ENCODE results near the gene UPK2. TPM values are rescaled to one million over a fixed set of nuclear protein-coding genes. Genes with fewer than 3 reads are reported as not detected.

The UPK2 gene
- total and polyA plus RNA-seq, 10 of the 15 experiments (the other 5 are each of a cell fraction or from before 2014, with no cell fraction given), result 0.07 to 1.0 (median 0.31) TPM; not detected in 7

DNA sequence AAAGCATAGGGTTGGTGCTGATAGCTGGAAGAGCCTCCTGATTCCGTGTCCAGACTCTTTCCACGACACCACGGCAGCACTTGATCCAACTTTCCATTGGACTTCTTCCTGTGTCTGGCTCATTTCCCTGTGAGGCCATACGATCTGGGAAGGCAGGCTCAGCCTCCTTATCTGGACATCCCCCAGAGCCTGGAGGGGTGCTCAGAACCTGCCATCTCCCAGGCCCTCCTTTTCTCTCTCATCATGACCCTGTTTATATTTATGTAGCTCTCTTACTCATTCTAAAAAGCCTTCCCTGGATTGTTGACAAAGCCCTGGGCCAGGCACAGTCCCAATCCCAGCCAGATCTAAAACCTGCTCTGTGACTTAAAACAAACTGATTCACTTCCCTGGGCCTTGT is 22.6 kb upstream of the UPK2 start (continued):
- TF ChIP-seq, protein P1, sequence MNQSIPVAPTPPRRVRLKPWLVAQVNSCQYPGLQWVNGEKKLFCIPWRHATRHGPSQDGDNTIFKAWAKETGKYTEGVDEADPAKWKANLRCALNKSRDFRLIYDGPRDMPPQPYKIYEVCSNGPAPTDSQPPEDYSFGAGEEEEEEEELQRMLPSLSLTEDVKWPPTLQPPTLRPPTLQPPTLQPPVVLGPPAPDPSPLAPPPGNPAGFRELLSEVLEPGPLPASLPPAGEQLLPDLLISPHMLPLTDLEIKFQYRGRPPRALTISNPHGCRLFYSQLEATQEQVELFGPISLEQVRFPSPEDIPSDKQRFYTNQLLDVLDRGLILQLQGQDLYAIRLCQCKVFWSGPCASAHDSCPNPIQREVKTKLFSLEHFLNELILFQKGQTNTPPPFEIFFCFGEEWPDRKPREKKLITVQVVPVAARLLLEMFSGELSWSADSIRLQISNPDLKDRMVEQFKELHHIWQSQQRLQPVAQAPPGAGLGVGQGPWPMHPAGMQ (IDR thresholded peaks at IDR 0.05; ENCODE audit: borderline replicate concordance), result no peak

DNA sequence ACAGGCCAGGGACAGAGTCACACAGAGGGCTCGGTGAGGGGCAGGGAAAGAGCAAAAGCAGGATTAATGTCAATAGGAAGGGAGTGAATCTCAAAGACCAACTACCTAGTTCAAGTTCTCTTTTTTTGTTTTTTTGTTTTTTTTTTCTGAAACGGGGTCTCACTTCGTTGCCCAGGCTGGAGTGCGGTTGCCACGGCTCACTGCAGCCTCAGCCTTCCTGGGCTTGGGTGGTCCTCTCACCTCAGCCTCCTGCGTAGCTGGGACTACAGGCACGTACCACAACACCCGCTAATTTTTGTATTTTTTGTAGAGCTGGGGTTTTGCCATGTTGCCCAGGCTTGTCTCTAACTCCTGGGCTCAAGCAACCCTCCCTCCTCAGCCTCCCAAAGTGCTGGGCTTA is 20.7 kb upstream of the UPK2 start:
- no TSS peak for BruUV-seq (replicated peaks)
- in situ Hi-C loops (cut with MboI) (no loop called here), intact Hi-C loops (cut with micrococcal nuclease; ENCODE audit: unreplicated experiment) (no loop called here)
- H3K4me3 ChIP-seq, result no peak overlapping the region
- H2AFZ ChIP-seq (ENCODE audit: control insufficient read depth, low read depth, low read length), result no peak overlapping the region
- H3K36me3 ChIP-seq (ENCODE audit: control insufficient read depth in 2 of 2, insufficient read depth in 2 of 2, low read length in 1 of 2), result no peaks in the 10 kb centered on the region
- DNase-seq (ENCODE audit: low read depth, low spot score), result no peak
- no peaks in the 10 kb centered on the region for H4K20me1 ChIP-seq (ENCODE audit: control insufficient read depth, insufficient read depth)
- H3K4me2 ChIP-seq (ENCODE audit: control insufficient read depth, insufficient read depth), result no peak overlapping the region
- H3K9ac ChIP-seq (ENCODE audit: control insufficient read depth, insufficient read depth, low read length), result no peak overlapping the region
- TF ChIP-seq, protein P2, sequence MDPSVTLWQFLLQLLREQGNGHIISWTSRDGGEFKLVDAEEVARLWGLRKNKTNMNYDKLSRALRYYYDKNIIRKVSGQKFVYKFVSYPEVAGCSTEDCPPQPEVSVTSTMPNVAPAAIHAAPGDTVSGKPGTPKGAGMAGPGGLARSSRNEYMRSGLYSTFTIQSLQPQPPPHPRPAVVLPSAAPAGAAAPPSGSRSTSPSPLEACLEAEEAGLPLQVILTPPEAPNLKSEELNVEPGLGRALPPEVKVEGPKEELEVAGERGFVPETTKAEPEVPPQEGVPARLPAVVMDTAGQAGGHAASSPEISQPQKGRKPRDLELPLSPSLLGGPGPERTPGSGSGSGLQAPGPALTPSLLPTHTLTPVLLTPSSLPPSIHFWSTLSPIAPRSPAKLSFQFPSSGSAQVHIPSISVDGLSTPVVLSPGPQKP (IDR thresholded peaks at IDR 0.05; ENCODE audit: low read depth, low read length), result no peak
- TF ChIP-seq RUNX3 (IDR thresholded peaks at IDR 0.05; ENCODE audit: low read length), result peak; percentile 51
- FAIRE-seq, result no peak
- ChIA-PET RAD21 (ENCODE audit: unreplicated experiment) (interaction anchor here (0.6 to 0.9 kb wide), 2 partner anchors 220 to 399 kb away, joined by 3 read pairs; no protein-coding TSS in a partner anchor), POLR2A (interaction anchor here (0.6 to 0.8 kb wide), 3 partner anchors 17 to 540 kb away, joined by 3 to 6 read pairs (median 5); partner anchors contain the start of gene ABCG4), CTCF (interaction anchor here (0.6 to 2.0 kb wide), 3 partner anchors 246 to 252 kb away, joined by 3 to 4 read pairs (median 3); no protein-coding TSS in a partner anchor), SMC1A (ENCODE audit: uncharacterized antibody, unreplicated experiment) (interaction anchor here (0.7 to 1.4 kb wide), 6 partner anchors 11 to 389 kb away, joined by 3 to 6 read pairs (median 3); no protein-coding TSS in a partner anchor)
- H3K9me3 ChIP-seq (replicated peaks; ENCODE audit: control insufficient read depth, insufficient read depth, low read length), result no peaks in the 10 kb centered on the region
- H3K79me2 ChIP-seq (ENCODE audit: control insufficient read depth, insufficient read depth, low read length), result no peaks in the 10 kb centered on the region
- peak; percentile 25 for ATAC-seq
- WGBS (ENCODE audit: insufficient coverage, insufficient replicate concordance, low lambda C conversion rate, missing lambda C conversion rate), result 9% methylated on average over 8 of the region's 8 CpGs
- no peak overlapping the region for H3K27ac ChIP-seq (ENCODE audit: control insufficient read depth, insufficient read depth)
- H3K27me3 ChIP-seq (replicated peaks in 1 of 2; ENCODE audit: control insufficient read depth in 2 of 2, insufficient read depth in 2 of 2, low read length in 1 of 2), result no peaks in the 10 kb centered on the region
- peaks cover 12% of the 10 kb centered on the region for H3K4me1 ChIP-seq (ENCODE audit: control insufficient read depth, insufficient read depth, low read length)
